ENCODE results near the gene FMO2. TPM values are rescaled to one million over a fixed set of nuclear protein-coding genes. Genes with fewer than 3 reads are reported as not detected.
"Not testable (repeated sequence)": the region's sequence is repeated elsewhere in the genome, so short reads cannot be mapped to it uniquely, and the experiment has no call there.

Gene FMO2
- total RNA-seq, 4 donors from 2014 or later = 1.4 to 7.2 (median 4.1) TPM

DNA sequence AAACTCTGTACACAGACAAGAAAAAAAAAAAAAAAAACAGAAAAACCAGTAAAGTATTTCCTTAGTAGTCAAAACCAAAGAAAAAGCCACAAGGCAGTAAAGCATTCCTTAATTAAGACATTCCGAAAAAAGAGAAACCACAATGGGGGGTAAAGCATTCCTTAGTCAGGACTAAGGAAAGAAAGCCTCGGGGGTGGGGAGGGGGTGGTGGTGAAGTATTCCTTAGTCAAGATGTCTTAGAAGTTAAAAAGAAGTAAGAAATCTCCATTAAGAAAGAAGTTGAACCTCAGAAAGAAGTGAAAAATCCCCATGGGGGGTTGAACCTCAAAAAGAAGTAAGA, 35.0 kb downstream of the FMO2 start:
- H3K27ac ChIP-seq = no peak overlapping the region

DNA sequence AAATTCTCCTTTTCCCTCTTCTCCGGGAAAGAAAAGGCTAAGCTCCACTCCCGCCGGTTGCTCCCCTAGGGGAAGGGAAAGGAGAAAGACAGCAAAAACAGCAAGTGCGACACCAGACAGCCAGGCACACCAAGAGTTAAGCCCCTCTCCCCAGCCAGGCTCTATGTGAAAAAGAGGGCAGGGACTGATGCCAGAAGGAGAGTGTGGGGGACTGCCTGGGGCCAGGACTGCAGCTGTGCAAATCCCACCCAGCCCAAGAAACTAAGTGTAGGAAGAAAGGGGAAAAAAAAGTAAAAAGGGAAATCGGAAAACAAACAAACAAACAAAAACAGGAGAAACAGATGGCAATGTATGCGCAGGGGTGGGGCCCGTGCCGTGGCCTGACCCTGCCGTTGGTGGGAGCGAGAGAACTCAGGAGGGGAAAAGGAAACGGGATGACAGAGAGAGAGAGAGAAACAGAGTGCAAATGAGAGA, 35.5 kb downstream of the FMO2 start:
- Histone ChIP-seq H3K36me3 (no peaks in the 10 kb centered on the region), H3K4me3 (no peak overlapping the region), H3K9me3 (no peaks in the 10 kb centered on the region), H3K4me1 (peaks cover 0 to 4% (median 0%) of the 10 kb centered on the region in 4 donors), H3K27me3 (no peaks in the 10 kb centered on the region), H3K27ac (peak overlapping the region in 1 of 4 donors; percentile 36)
- no peak for TF ChIP-seq POLR2A (IDR thresholded peaks at IDR 0.05)
- DNase-seq = no peak

More for the DNA sequence above, 35.0 kb downstream of the FMO2 start:
- TF ChIP-seq, protein P1, sequence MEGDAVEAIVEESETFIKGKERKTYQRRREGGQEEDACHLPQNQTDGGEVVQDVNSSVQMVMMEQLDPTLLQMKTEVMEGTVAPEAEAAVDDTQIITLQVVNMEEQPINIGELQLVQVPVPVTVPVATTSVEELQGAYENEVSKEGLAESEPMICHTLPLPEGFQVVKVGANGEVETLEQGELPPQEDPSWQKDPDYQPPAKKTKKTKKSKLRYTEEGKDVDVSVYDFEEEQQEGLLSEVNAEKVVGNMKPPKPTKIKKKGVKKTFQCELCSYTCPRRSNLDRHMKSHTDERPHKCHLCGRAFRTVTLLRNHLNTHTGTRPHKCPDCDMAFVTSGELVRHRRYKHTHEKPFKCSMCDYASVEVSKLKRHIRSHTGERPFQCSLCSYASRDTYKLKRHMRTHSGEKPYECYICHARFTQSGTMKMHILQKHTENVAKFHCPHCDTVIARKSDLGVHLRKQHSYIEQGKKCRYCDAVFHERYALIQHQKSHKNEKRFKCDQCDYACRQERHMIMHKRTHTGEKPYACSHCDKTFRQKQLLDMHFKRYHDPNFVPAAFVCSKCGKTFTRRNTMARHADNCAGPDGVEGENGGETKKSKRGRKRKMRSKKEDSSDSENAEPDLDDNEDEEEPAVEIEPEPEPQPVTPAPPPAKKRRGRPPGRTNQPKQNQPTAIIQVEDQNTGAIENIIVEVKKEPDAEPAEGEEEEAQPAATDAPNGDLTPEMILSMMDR (IDR thresholded peaks at IDR 0.05) = no peak
- no peak for TF ChIP-seq POLR2A (IDR thresholded peaks at IDR 0.05)
- DNase-seq = no peak
- Histone ChIP-seq H3K9me3 (no peaks in the 10 kb centered on the region), H3K27me3 (no peaks in the 10 kb centered on the region), H3K4me1 (peaks cover 0 to 4% (median 0%) of the 10 kb centered on the region in 4 donors), H3K36me3 (no peaks in the 10 kb centered on the region), H3K4me3 (no peak overlapping the region)

DNA sequence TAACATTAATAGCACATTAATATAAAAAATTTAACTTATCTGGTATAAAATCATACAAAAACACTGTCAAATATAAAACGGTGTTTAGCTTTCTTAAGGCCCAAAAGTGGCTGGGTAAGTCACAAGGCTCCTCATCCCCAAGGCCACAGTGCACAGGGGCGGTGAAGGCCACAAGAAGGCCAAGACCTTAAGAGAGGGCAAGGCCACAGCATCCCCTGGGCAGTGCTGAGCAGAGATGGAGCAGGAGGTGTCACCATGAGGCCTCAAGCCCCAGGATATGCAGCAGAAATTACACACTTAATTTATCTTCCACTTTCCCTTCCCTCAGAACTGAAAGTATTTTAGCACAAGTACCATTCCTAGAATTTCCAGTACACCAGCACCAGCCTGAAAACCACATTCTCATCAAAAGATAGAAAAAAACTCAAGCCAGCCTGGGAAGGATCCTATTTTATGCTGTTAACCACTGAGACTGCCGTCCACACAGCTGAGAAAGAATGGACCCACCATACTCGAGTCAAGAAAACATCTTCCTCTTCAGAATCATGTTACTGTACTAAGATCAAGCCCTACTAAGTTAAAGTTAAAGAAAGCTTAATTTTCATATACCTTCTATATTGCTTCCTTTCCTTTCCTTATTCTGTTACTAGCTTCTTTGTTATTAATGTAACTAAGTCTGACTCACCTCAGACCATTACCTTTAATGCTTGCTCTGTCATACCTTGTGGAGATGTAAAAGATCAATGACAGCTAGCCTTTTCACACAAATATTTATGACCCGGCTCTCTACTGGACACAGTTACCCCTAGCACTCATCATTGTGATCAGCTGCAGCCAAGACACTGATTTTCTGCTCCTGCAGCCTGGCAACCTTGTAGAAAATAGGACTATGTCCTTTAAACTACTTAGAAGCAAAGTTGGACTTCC, 36.8 kb downstream of the FMO2 start:
- H3K36me3 ChIP-seq = no peaks in the 10 kb centered on the region
- H3K27me3 ChIP-seq = no peaks in the 10 kb centered on the region
- H3K4me3 ChIP-seq = no peak overlapping the region
- H3K27ac ChIP-seq = no peak overlapping the region
- peaks cover 0 to 4% (median 0%) of the 10 kb centered on the region in 4 donors for H3K4me1 ChIP-seq
- no peak for DNase-seq
- no peaks in the 10 kb centered on the region for H3K9me3 ChIP-seq
- TF ChIP-seq POLR2A (IDR thresholded peaks at IDR 0.05) = no peak
- TF ChIP-seq, protein P1 (IDR thresholded peaks at IDR 0.05) = no peak

DNA sequence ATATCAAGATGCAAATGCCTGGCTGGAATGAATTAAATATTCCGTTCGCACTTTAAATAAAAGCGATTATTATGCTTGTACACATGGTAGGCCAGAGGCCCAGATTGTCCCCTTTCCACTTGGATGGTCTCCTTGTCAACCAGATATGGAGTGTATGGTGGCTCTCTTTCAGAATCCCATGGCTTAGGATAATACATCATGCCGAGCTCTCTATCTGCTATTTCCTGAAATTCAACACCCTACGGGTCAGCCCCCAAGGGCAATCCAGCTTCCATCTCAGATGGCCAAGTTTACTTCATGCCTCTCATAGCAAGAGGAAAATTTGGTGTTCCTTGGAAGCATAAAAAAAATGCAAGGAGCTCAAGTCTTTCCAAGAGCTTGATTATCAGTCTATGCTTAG, 37.8 kb downstream of the FMO2 start:
- Histone ChIP-seq H3K36me3 (no peaks in the 10 kb centered on the region), H3K27me3 (no peaks in the 10 kb centered on the region), H3K27ac (no peak overlapping the region), H3K4me1 (peaks cover 0 to 4% (median 0%) of the 10 kb centered on the region in 4 donors), H3K9me3 (no peaks in the 10 kb centered on the region), H3K4me3 (no peak overlapping the region)
- no peak for TF ChIP-seq POLR2A (IDR thresholded peaks at IDR 0.05)
- TF ChIP-seq, protein P1 (IDR thresholded peaks at IDR 0.05) = no peak
- no peak for DNase-seq

DNA sequence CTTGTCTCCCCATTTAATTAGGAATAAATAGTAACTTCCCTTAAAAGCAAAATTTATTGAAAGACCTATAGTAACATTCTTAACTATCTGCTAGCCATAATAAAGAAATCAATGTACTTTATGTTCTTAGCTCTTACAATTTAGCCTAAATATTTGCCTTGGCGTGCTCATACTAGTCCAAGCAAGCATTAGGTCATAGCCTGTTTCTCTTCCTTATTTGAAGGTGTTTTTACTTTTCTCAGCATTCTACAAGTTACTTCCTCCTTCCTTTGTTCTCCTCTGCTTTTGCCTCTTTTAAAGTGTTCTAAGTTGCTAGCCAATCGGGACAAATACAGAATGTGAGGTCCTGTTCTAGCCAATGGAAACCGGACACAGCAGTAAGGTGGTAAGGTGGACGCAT, 39.2 kb downstream of the FMO2 start:
- H3K4me1 ChIP-seq, H3K27me3 ChIP-seq, DNase-seq, H3K27ac ChIP-seq, H3K4me3 ChIP-seq, H3K9me3 ChIP-seq, H3K36me3 ChIP-seq: not testable (repeated sequence)

DNA sequence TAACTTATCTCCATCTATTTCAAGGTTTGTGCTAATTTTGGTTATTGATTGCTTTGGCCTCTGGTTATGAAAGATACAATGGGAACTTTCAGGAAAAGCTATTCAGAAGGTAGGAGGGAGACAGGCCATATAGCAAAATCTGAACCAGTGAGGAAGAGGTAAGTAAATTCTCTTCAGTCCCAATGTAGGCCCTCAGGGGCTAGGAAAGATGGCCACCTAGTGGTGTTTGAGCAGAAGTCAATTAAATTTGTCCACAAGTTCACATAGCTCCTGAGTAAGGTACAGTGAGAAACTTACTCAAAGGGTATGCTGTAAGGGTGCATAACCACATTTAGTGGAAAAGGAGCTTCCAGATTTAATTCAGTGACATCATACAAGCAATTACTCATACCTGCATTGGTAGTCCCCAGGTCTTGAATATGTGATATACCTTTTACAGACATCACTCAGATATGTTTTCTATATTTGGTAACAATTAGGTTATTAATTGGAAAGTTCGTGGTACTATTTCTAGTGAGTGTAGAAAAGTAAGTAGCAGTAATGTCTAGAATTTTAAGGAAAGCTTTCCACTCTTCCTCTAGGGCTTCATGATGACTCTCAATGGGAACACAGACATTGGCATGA, 41.8 kb downstream of the FMO2 start:
- Histone ChIP-seq H3K4me3 (no peak overlapping the region), H3K27ac (no peak overlapping the region), H3K27me3 (no peaks in the 10 kb centered on the region), H3K9me3 (no peaks in the 10 kb centered on the region), H3K36me3 (no peaks in the 10 kb centered on the region), H3K4me1 (peaks cover 0 to 4% (median 0%) of the 10 kb centered on the region in 4 donors)
- DNase-seq = peak in 1 of 3 donors; percentile 69
- TF ChIP-seq, protein P1 (IDR thresholded peaks at IDR 0.05) = peak; percentile 14 to 98 (median 77)
- TF ChIP-seq POLR2A (IDR thresholded peaks at IDR 0.05) = no peak
